Ammon's horn (tissue), 1 donor: Measurements from ENCODE around the gene UBXN1.
A peak's percentile ranks its signal among the peaks of the same experiment; 100 is the strongest.
"Not testable (repeated sequence)": the region's sequence is repeated elsewhere in the genome, so short reads cannot be mapped to it uniquely, and the experiment has no call there.

Source experiments
- DNase-seq: peaks from one replicate; pipeline ENCODE4 v3.0.0-alpha.2; 2016; ENCODE audit warnings: low spot score

The UBXN1 gene

DNA sequence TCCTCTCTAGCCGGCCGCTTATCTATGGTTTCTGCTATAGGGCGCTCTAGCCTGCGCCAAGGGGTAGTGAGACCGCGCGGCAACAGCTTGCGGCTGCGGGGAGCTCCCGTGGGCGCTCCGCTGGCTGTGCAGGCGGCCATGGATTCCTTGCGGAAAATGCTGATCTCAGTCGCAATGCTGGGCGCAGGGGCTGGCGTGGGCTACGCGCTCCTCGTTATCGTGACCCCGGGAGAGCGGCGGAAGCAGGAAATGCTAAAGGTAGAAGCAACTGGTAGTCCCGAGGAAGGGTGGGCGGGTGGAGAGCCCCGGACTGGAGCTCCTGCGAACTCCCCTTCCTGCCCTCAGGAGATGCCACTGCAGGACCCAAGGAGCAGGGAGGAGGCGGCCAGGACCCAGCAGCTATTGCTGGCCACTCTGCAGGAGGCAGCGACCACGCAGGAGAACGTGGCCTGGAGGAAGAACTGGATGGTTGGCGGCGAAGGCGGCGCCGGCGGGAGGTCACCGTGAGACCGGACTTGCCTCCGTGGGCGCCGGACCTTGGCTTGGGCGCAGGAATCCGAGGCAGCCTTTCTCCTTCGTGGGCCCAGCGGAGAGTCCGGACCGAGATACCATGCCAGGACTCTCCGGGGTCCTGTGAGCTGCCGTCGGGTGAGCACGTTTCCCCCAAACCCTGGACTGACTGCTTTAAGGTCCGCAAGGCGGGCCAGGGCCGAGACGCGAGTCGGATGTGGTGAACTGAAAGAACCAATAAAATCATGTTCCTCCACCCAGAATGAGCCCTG, 7.1 kb downstream of the UBXN1 start, which contains the start of the genes LBHD1 and UQCC3:
LBHD1 (minus strand) TSS at position 660 of the 782 bp plus-strand sequence. CDS start 2,236 bp downstream, outside the sequence.
UQCC3 (plus strand) TSS at position 66 of the 782 bp plus-strand sequence; CDS start at position 139, 73 bp downstream.
- peak; percentile 87 for DNase-seq

DNA sequence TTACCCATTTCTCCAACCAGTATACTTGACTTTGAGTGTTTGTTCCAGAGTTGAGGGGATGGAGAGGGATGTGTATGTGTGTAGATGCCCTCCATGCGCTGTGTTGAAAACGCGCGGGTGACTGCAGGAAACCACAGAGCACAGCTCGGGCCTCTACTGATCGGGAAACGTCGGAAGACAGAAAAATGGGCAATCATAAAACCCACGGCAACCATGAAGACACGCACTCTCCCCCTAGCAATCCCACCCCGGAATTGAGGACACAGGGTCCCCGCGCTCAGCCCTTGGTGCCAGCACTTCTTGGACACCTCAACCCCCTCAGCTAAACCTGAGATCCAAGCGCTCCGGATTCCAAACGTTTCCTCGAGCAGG, 7.7 kb downstream of the UBXN1 start:
- no peak for DNase-seq

DNA sequence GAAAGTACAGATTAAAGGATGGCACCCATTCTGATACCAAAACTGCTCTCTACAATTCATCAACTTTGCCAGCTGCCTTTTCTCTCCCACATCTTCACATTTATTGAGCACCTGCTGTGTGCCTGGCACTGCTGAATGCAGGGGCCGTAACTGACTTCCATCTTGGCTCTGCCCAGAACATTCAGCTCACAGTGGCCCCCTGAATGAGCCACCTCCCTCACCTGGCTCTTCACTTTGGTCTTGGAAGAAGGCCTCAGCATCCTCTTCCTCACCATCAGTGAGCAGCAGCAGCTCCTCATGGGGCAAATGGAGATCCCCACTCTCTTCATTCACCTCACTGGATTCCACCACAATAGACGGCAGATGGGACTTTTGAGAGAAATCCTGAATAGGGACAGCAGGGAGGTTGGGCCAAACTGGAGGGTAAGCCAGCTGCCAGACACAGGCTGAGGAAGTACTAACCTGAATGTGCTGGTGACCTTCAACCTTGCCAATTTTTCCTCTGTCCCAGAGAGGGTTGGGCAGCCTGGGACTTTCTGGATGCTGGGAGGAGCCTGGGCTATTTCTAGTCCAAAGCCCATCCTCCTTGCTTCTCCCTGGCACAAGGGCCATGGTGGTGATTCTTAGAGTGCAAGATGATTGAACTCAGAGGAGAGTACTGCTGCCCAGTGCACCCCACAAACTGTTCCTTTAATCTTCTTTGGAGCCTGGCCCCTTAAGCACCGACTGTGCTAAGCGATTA, 9.3 kb downstream of the UBXN1 start:
- no peak for DNase-seq

DNA sequence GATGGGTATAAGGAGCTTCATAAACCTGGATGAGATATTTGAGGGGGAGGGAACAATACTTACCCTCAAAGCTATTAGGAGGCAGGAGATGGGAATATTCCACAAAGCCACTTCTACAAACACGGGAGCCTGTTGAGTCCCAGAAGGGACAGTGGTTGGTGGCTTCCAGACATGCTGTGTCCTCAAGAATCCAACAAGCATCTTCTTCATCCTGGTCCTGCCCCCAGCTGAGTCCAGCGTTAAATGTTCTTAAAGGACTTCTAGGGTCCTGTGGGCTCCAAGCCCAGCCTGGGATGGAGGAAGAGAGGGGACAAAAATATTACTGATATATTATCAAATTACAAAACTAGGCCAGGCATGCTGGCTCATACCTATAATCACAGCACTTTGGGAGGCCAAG, 11.4 kb downstream of the UBXN1 start:
- DNase-seq = no peak

DNA sequence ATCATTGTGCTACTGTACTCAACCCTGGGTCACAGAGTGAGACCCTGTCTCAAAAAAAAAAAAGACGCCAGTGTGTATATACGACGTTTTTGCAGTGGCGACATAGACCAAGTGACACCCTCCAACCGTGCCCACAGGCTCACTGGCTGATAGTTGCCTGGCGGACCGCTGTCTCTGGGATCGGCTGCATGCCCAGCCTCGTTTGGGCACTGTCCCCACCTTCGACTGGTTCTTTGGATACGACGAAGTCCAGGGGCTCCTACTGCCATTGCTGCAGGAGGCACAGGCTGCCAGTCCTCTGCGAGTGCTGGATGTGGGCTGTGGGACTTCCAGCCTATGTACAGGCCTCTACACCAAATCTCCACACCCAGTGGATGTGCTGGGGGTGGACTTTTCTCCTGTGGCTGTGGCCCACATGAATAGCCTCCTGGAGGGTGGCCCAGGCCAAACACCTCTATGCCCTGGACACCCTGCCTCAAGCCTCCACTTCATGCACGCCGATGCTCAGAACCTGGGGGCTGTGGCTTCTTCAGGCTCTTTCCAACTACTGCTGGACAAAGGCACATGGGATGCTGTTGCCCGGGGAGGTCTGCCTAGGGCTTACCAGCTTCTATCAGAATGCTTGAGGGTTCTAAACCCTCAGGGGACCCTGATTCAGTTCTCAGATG, 12.5 kb downstream of the UBXN1 start:
- no peak for DNase-seq

DNA sequence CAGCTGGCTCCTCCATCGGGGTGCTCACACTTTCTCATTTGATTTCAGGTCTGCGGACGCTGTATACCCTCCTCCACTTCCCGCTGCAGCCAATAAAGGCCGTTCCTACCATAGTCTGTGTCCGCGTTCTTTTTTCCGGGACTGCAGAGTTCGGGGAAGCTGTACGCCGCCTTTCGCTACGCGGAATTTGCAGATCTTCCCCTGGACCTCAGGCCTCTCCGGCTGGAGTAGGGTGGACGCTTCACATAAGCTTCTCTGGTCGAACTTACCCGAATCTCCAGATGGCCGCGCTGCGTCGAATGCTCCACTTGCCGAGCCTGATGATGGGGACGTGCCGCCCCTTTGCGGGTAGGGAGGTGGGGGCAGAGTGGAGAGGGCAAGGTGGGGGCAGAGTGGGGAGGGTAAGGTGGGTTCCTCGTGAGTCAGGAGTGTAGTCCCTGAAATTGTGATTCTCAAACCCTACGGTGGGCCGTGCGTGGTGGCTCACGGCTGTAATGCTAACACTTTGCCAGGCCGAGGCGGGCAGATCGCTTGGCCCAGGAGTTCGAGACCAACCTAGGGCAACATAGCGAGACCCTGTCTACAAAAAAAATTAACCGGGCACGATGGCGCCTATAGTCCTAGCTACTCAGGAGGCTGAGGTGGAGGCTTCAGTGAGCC, 13.1 kb downstream of the UBXN1 start:
- DNase-seq = peak; percentile 56

DNA sequence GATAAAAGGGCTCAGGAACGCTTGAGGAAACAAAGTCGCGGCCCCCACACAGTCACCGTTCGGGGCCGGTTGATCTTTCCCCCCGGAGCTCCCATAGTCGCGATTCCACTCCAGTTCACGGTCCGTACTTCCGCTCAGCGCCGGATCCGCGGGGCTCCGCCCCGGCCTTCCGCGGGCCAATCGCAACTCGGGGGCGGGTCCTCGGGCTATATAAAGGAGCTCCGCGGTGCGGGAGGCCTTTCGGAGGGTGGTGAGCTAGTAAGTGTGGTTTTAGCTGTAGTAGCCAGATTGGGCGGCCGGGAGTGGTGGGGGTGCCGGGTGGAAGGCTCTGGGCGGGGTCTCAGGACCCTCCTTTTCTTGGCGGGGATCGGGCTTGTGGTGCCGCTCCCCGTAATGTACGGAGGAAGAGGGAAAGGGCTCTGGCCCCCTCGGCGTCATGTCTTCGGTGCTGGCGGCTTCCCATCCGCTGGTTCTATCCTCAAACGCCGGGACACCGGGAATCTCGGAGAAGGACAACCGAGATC, 13.7 kb downstream of the UBXN1 start, which contains the start of the genes C11orf98 and CSKMT:
C11orf98 (minus strand) TSS at position 136 of the 524 bp plus-strand sequence; CDS start at position 95, 41 bp downstream.
CSKMT (plus strand) TSS at position 238 of the 524 bp plus-strand sequence. CDS start 568 bp downstream, outside the sequence.
- peak; percentile 94 for DNase-seq

DNA sequence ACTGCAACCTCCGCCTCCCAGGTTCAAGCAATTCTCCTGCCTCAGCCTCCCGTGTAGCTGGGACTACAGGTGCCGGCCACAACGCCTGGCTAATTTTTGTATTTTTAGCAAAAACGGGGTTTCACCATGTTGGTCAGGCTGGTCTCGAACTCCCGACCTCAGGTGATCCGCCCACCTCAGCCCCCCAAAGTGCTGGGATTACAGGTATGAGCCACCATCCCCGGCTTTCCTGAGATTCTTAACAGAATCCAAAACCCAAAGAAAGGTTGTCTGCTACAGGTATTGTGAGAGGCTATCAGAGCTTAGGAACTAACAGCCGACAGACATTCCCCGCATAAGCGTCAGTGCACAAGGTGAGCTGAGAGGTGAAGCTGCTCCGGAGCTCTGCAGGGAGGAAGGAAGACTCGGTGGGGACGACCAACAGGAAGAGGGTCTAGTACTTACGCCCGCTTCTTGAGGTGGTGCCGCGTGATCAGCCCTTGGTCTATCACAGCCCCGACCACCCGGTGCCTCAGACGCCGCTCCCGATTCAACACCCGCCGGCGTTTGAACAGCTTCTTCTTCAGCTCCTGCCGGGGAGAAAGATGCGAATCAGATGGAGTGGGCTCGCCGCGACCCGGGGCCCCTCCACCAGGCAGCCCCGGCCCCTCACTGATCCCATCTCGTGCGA, 14.3 kb downstream of the UBXN1 start:
- DNase-seq = no peak

DNA sequence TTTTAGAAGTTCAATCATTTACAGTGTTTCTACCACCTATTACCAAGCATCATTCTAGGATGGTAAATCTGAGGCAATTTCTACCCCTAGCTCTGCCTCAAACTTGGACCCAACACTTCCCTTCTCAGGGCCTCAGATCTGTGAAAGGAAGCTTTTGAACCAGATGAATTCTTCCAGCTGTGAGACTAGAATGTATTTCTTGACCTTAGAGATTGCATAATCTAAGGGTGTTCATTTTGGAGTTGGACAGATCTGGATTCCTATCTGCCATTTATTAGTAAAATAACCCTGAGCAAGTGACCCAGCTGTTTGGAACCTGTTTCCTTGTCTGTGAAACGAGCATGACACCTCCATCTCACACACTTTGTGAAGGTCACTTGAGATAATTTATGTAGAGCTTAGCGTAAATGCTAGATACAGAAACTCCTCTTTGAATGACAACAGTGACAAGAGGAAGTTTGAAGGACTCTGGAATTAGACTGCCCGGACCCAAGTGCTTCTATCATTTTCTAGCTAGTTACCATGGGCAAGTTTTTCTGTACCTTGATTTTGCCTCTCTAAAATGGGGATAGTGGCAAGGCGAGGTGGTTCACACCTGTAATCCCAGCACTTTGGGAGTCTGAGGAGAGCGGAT, 22.0 kb downstream of the UBXN1 start:
- DNase-seq = no peak

DNA sequence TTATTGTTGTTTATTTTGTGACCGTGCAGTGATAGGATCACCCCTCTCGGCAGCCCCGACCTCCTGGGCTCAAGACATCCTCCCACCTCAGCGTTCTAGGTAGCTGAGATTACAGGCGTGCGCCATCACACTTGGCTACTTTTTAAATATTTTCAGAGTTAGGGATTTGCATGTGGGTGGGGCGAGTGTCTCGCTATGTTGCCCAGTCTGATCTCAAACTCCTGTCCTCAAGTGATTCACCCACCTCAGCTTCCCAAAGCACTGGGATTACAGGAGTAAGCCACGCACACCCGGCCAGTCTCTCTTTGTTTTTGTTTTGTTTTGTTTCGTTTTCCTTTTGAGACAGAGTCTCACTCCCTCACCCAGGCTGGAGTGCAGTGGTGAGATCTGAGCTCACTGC, 24.6 kb downstream of the UBXN1 start:
- DNase-seq = no peak

DNA sequence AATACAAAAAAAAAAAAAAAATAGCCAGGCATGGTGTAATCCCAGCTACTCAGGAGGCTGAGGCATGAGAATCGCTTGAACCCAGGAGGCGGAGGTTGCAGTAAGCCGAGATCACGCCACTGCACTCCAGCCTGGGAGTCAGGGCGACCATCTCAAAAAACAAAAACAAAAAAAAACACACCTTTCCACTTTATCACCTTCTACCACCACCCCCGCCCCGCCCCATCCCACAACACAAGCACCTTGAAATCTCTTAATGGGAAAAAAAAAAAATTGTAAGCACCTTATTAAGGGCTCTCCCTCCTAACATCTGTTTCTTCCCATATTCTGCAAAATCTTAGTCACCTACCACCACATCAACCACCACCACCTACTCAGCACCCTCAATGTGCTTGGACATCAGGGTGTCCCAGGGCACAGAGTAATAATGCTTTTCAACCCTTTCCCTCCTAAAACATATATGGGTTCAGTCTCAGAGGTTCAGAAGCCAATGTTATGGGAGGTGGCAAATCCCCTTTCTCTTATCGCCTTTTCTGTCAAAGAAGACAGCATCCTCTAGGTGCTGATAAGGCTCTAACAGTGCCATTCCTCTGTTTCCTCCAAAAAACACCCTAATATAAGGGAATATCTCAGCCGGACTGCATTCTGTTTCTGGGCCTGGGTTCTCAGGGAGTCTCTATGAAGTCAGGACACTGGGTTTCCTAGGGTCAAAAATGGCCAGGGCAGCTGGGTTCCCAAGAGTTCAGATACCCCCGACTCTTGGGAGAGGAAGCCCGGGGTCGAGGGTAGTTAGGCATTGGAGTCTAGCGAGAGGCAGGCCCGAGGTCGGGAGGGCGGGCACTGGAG, 26.5 kb downstream of the UBXN1 start:
- no peak for DNase-seq

DNA sequence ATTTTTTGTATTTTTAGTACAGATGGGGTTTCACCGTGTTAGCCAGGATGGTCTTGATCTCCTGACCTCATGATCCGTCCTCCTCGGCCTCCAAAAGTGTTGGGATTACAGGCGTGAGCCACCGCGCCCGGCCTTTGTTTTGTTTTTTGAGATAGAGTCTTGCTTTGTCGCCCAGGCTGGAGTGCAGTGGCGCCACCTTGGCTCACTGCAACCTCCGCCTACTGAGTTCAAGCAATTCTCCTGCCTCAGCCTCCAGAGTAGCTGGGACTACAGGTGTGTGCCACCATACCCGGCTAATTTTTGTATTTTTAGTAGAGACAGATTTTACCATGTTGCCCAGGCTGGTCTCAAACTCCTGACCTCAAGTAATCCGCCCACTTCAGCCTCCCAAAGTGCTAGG, 28.6 kb downstream of the UBXN1 start:
- not testable (repeated sequence) for DNase-seq

DNA sequence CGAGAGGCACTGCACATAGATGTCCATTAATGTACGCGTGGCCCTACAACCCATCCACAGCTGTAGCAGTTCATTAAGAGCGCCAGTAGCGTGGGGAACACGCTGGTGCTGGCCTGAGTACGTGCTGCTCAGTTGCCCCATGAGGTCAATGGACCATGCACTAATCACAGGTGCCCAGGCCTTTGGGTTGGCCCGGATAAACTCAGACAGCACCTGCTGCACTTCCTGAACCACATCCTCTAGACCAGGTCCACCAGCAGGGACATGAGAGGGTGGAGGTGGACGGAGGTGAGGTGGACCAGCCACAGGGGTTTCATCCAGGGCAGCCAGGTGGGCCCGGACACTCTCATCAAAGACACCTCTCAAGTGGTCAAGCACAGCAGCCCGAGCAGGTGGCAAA, 29.4 kb downstream of the UBXN1 start:
- DNase-seq = no peak

DNA sequence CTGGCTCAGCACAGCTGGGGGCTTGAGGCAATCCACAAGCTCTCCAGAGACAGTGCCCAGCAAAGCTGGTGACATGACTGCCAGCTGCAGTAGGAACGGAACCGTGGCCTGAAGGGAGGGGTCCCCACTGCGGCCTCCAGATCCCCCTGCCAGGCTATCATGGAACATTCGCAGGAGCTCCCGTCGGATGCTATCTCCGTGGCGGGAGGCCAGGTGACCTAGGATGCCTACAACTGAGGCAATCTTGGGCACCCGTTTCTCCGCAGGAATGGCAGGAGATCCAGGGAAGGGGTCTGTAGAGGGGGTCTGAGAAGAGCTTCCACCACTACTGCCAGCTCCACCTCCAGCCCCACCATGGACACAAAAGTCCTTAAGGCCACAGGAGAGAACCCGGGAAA, 29.9 kb downstream of the UBXN1 start:
- no peak for DNase-seq

DNA sequence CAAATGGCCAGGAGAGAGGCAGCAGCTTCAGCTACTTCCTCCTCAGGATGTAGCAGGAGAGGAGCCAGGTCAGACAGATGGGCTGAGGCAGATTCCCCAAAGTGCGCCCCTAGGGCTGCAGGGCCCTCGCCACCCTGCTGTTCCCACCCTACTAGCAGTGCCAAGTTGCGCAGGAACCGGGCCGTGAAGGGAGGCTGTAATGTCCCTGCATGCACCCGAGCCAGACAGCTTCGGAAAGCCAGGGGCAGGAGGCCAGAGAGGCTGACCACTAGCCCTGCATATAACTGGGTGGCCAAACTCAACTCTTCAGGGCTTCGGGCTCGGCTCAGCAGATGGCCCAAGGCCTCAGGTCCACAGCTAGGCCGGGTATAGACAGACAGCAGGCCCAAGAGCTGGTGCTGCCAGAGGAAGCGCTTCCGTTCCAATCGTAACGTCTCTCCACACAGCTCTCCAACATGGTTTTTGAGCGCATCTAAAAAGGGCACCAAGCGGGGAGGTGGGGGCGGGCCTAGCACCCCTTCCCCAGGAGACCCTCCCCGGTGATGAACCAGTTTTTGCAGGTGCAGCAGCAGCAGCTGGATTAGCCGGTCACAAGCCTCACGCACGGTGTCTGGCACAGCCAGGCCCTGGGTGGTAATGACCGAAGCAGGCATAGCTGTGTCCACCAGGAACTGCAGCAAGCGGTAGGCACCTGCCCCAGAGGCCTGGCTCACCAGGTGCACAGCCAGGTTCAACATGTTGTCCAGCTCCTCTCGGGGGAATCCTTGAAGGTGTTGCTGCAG, 30.5 kb downstream of the UBXN1 start:
- no peak for DNase-seq

DNA sequence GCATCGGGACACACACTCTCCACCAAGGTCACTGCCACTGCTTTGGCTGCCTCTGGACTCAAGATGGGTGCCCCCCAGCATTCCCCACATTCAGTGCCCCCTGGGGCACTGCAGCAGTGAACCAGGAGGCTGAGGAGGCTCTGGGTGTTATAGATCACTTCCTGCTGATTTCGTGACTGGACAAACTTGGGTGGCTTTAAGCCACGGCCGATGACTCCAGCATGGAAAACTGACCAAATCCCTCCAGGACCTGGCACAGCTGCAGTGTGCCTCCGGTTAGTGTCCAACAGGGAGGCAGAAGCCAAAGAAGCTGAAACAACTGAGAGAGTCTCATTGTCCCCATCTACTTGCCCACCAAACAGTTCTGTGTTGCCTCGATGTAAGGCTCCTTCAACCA, 31.3 kb downstream of the UBXN1 start:
- no peak for DNase-seq

DNA sequence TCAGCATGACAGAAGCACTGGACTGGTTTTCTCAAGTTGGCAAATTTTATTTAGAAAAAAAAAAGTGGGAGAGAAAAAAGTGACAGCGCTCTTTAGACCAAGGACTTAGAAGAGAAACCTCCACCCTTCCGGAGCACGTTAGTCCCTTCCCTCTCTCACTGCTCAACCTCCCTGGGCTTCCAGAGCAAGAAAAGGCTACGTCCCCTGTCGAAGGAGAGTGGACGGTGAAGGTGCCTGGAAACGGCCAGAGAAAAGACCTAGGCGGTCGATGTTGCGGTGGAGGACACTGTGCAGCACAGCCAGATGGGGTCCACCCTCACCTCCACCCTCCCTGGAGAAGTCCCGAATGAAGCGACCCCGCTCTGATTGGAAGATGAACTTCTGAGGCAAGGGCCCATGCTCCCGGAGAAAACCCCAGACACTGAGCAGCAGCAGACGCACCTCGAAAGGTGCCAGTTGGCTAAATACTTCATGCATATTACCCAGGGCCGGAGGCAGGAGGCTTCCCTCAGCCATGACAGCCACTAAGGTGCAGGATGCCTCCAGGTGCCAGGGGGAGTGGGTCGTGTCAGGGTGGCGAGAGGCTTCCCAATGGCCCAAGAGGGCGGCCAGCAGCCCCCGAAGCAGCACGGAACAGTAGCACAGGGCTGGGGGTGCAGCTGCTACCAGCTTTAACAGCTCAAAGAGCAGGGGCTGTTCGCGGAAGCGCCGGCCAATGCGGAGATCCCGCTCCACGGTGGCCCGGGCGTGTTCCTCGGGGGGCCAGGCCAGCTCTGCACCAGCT, 31.9 kb downstream of the UBXN1 start:
- DNase-seq = no peak
